Stimulated activated CD8-positive, alpha-beta memory T cell treated with anti-CD3 and anti-CD28 coated beads, Interleukin-7, amount 100 ng/mL, for 48 hours (primary cell): ENCODE measurements around the gene KIRREL3.
"Not testable (repeated sequence)": the region's sequence is repeated elsewhere in the genome, so short reads cannot be mapped to it uniquely, and the experiment has no call there.

Experiments
- DNase-seq, 2 donors: peaks; one replicate each; pipeline ENCODE4 v3.0.0-alpha.2; 2020; ENCODE audit warnings: low read depth in 1 of 2; ENCODE audit errors: extremely low read depth in 1 of 2

KIRREL3 gene

DNA sequence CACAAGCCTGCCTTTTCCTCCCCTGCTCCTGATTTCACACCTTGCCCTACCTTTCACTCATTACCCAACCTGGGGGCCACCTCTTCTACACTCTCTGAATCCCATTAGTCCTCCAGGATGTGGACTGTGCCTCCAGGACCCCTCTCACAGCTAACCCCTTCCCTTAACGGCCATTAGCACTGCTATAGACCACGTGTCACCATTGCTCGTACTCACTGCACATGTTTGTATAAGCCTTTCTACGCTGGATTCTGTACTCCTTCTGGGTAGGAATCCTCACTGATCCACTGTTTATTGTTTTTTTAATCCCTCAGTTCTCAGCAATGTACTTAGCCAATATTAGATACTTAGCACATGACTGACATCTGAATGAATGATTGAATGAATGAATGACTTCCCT lies 40.9 kb downstream of the KIRREL3 start:
- no peak for DNase-seq

DNA sequence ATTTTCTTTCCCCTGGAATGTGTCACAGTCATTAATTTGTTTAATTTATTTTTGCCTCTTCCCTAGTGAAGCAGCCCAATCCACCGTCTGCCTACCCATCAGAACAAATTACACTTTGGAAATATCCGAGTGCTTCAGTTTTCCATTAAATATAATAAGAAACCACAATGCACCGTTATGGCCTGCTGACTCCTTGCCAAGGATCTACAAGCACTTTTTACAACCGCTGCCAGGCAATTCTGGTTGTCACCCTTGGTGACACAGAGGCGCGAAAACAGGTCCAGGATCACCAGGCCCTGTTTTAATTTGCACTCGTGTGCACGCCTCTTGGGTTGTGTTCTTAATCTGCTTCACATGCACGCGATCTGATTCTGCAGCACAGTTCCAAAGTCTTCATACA lies 43.9 kb downstream of the KIRREL3 start:
- no peak for DNase-seq

DNA sequence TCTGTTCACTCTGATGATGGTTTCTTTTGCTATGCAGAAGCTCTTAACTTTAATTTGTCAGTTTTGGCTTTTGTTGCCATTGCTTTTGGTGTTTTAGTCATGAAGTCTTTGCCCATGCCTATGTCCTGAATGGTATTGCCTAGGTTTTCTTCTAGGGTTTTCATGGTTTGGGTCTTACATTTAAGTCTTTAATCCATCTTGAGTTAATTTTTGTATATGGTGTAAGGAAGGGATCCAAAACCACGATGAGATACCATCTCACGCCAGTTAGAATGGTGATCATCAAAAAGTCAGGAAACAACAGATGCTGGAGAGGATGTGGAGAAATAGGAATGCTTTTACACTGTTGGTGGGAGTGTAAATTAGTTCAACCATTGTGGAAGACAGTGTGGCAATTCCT lies 48.0 kb downstream of the KIRREL3 start:
- DNase-seq = not testable (repeated sequence)

DNA sequence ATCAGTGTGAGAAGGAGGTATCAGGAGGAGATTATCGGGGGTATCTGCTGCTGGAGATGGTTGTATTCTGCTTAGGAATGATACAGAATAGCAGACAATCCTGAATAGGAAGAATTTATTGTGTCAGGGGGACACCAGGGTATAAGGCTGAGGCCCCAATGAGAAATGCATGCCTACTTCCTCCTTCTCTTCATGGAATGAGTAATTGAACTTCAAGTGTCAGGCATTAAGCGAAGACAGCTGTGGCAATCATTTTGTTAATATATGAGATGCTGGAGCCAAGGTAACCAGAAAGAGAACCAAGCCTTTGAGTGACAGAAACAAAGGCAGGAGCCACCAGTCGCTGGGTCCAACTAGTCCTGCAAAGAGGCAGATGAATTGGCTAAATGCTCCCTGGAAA lies 49.1 kb downstream of the KIRREL3 start:
- DNase-seq = no peak

GRCh38 chr11:126949066-126949891 lies 51.3 kb downstream of the KIRREL3 start:
- DNase-seq = no peak

DNA sequence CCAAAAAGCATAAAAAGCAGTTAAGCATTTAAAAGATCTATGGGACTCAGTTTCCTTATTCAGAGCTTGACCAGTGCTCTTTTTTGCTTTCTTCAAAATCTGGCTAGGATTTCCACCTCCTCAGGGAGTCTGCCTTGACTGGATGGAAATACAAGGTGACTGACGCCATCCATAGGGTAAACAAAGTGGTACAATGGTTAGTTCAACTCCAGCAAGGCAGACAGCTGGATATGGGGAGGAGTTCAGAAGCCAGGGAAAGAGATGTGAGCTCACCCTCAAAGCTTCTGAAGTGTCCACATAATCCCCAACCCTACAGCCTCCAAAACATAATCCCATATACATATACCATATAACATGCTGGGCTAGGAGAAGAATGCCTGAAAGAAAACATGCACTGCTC lies 52.0 kb downstream of the KIRREL3 start:
- DNase-seq = no peak

DNA sequence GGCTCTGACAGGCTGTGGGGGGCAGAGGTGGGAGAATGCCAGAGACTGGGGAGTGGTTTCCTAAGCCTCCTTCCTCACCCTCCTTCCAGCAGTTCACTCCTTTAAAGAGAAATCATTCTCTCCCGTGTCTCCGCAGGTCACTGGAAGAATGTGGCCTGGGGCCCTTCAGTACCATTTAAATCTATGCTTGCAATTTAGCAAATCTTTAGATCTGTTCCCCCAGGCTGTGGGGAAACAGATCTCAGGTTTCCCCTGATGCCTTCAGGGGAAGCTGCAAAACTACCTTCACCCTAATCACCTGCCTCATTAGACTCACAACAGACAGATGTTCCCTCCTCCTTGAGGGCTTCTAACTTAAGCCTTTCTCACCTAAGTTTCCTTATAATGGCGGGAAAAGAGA lies 55.3 kb downstream of the KIRREL3 start:
- DNase-seq = no peak

DNA sequence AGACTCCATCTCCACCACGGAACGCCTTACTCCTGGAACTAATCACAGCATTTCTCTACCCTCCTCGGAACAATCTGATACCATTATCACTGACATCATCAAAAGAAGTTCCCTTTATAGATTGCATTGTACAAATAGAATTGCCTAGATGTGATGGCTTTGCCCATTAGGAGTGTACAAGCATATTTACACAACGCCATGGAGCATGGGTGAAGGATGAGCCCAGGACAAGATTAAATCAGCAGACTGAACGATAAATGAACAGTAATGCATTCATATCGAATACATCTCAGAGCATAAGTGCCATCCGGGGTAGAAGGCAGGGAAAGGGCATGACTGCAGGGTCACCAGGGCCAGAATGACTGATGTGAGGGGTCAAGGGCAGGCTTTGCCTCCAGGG lies 57.3 kb downstream of the KIRREL3 start:
- no peak for DNase-seq

GRCh38 chr11:126942146-126942545 lies 58.4 kb downstream of the KIRREL3 start:
- DNase-seq = no peak

DNA sequence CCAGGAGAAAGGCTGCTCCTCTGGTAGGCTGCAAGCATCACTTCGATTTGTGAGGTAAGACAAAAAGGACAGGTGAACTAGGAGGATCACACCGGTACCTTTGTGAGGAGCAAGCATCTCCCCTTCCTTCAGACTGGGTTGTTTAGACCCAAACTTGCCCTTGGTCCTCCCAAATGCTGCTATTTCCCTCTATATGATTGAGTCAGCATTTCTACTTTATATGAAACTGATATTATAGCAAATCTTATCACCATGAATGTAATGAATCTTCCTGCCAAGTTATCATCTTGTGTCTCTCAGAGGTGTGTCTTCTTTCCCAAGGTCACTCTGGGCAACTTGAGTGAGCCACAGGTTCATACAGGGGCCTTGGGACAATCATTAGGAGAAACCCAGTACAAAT lies 61.0 kb downstream of the KIRREL3 start:
- DNase-seq = no peak

GRCh38 chr11:126938718-126939117 lies 61.9 kb downstream of the KIRREL3 start:
- no peak for DNase-seq

DNA sequence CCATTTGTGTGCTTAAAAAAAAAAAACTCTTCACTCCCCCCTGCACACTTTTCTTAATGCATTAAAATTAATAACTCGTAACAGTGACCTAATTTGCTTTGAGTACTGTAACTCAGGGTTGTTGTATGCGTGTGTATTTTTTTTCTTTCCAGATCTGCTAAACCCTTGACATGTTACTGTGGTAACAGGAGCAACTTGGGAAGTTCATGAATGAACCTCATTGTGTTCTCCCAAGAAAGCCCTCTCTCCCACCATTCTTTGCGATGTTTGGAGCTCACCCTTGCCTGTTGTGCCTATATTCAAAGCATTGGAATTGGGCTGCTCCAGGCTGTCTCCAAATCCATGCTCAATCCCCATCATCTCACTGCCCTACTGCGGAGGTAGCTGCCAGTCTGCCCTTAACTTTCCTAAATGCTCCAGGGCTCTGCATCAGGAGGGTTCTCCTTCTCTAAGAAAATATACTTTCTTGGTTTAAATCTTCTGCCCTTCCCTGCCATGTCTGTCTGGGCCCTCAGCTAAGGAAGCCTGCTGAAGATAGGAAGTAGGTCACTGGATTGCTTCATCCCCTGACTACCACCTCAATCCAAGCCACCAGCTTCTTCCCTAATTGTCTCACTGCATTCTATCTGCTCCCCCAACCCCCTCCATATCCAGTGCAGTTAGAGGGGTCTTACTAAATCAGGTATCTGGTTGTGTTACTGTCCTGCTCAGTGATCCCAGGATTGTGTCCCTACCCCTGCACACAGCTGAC lies 70.3 kb downstream of the KIRREL3 start:
- no peak for DNase-seq

GRCh38 chr11:126929179-126930061 lies 71.2 kb downstream of the KIRREL3 start:
- no peak for DNase-seq

GRCh38 chr11:126927623-126928022 lies 72.9 kb downstream of the KIRREL3 start:
- no peak for DNase-seq

DNA sequence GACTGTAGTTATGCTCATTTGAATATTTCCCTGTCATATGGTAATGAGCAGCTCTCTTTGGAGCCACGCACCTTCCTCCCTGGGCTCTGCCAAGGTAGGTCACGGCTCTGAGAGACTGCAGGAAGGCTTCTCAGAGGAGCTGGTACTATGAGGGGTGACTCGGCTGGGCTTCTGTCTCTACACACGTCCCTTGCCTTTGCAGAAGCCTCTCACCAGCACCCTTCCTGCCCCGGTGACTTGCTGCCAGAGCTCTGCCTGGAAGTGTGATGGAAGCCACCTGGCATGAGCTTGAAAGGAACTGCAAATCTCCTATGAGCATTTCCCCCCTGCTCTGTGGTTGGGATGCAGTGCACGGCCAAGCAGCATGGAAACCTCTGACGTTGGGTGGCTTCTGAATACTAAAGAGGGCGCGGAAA lies 74.2 kb downstream of the KIRREL3 start:
- no peak for DNase-seq

DNA sequence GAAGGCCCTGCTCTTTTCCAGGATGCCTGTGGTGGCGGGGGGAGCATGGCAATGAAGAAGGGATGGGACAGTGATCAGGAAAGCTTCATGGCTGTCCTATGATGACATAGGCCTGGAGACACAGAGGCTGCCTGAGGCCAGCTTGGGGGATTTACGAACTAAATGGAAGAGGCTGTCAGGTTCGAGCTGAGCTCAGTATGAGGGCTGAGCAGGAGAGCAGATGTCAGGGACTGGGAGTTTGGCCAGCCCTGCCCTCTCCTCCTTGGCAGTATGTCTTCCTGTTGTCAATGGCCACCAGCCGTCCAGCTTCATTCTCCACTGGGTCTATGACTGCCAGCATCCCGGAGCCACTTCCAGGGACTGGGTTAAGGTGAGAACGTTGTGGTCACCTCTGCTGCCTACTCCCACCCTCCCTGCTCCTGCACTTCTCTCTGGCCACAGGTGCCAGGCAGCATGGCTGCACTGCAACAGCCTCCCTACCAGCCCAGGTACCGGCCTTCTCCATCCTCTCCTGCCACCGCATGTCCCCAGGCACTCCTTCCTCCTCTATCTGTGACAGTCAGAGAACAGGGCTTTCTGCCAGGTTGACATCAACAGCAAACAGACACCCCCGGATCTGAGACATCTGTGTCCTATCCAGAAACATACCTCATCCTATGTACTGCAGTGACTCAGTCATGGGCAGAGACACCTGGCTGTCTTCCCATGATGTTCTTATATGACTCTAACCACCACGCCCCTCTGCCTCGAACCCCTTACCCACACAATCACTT lies 75.1 kb downstream of the KIRREL3 start:
- no peak for DNase-seq

- no peak for DNase-seq
Observed at GRCh38 chr11:126924376-126925040, 76.1 kb downstream of the KIRREL3 start.

GRCh38 chr11:126920833-126921232 lies 79.7 kb downstream of the KIRREL3 start:
- DNase-seq = no peak

DNA sequence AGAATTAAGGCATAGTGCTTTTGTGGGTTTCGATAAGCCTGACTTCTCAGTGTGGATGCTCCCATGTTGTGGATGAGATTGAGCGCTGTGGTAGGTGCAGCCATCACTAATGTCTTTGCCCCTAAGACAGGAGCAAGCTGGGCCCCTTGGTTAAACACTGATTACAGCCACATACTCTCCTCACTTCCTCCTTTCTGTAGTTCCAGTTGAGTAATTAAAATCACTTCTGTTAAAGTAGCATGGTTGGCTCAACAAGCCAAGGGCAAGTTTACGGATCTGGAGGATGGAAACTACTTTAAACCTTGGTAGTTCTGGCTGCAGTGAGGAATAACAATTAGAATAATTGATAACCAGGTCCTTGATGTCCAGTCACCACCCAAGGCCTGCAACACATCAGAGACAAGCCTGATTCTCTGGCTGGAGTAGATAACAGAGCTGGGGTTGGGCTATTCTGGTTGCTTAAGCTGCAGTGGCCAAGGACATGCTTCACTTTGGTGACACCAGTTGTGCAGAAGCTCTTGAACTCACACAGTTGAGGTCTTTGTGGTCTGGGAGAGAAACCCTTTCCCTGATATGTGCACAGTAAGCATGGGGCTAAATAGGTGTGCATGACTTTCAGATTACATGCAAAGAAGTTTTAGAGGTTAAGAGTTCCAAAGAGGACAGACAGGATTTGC lies 81.3 kb downstream of the KIRREL3 start:
- no peak for DNase-seq
